ENCODE results near the gene CCDC141. TPM values are rescaled to one million over a fixed set of nuclear protein-coding genes. Genes with fewer than 3 reads are reported as not detected.

CCDC141 gene
- total and polyA plus RNA-seq, 2 of the 13 experiments (the other 11 are each of a cell fraction or from before 2014, with no cell fraction given): not detected

DNA sequence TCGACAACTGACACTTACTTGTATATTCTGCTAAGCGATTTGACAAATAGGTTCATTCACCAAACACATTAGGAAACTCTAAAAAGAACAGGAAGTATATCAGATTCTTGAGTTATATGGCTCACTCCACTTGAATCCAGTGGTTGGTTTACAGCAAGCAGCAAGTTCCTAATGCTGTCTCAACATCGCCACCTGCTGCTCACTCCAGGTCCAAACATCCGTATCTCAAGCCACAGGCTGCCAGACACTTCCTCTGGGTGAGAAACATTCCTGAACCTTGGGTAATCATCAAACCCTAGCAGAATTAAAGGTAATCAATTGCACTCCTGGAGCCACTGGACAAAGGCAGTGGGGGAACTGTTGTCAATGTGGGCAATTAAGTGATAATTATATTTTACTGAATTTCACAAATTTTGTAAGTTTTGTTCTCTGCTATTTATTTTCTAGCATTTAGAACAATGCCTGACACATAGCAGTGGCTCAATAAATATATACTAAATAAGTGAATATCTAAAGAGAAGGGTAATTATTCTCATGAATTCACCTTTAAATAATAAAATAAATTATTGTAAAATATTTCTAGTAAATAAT, 135.6 kb downstream of the CCDC141 start (continued):
- no peak for TF ChIP-seq TCF7L2 (IDR thresholded peaks at IDR 0.05; ENCODE audit: low read depth, low read length)
- no peak for TF ChIP-seq NPAS2 (CRISPR knock-in tag; IDR thresholded peaks at IDR 0.05; ENCODE audit: borderline replicate concordance)
- TF ChIP-seq KDM5A (IDR thresholded peaks at IDR 0.05; ENCODE audit: borderline replicate concordance, low read length): no peak
- TF ChIP-seq SP2 (CRISPR knock-in tag; IDR thresholded peaks at IDR 0.05): no peak
- TF ChIP-seq GABPB1 (CRISPR knock-in tag; IDR thresholded peaks at IDR 0.05): peak; percentile 28; the same call in 1 of the 2 replicates
- no peak for TF ChIP-seq ZNF552 (CRISPR knock-in tag; IDR thresholded peaks at IDR 0.05; ENCODE audit: borderline replicate concordance)
- TF ChIP-seq ASH2L (IDR thresholded peaks at IDR 0.05; ENCODE audit: insufficient read length, low read depth, low read length): no peak
- TF ChIP-seq ISL2 (CRISPR knock-in tag; IDR thresholded peaks at IDR 0.05): no peak
- TF ChIP-seq TBL1XR1 (IDR thresholded peaks at IDR 0.05; ENCODE audit: borderline replicate concordance, low read length, partially characterized antibody): no peak
- no peak for TF ChIP-seq SRY (CRISPR knock-in tag; IDR thresholded peaks at IDR 0.05)
- TF ChIP-seq NFKBIZ (CRISPR knock-in tag; IDR thresholded peaks at IDR 0.05): no peak
- TF ChIP-seq, protein P1, sequence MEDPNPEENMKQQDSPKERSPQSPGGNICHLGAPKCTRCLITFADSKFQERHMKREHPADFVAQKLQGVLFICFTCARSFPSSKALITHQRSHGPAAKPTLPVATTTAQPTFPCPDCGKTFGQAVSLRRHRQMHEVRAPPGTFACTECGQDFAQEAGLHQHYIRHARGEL (CRISPR knock-in tag; IDR thresholded peaks at IDR 0.05): no peak
- TF ChIP-seq ZFAT (CRISPR knock-in tag; conservative IDR thresholded peaks at IDR 0.05): no peak
- no peak for TF ChIP-seq ZNF841 (CRISPR knock-in tag; IDR thresholded peaks at IDR 0.05; ENCODE audit: borderline replicate concordance)
- TF ChIP-seq, protein P2, sequence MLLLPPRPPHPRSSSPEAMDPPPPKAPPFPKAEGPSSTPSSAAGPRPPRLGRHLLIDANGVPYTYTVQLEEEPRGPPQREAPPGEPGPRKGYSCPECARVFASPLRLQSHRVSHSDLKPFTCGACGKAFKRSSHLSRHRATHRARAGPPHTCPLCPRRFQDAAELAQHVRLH (CRISPR knock-in tag; IDR thresholded peaks at IDR 0.05; ENCODE audit: borderline replicate concordance, low read depth): no peak
- no peak for TF ChIP-seq ZBTB20 (CRISPR knock-in tag; IDR thresholded peaks at IDR 0.05; ENCODE audit: borderline replicate concordance, low read depth)
- TF ChIP-seq, protein P3, sequence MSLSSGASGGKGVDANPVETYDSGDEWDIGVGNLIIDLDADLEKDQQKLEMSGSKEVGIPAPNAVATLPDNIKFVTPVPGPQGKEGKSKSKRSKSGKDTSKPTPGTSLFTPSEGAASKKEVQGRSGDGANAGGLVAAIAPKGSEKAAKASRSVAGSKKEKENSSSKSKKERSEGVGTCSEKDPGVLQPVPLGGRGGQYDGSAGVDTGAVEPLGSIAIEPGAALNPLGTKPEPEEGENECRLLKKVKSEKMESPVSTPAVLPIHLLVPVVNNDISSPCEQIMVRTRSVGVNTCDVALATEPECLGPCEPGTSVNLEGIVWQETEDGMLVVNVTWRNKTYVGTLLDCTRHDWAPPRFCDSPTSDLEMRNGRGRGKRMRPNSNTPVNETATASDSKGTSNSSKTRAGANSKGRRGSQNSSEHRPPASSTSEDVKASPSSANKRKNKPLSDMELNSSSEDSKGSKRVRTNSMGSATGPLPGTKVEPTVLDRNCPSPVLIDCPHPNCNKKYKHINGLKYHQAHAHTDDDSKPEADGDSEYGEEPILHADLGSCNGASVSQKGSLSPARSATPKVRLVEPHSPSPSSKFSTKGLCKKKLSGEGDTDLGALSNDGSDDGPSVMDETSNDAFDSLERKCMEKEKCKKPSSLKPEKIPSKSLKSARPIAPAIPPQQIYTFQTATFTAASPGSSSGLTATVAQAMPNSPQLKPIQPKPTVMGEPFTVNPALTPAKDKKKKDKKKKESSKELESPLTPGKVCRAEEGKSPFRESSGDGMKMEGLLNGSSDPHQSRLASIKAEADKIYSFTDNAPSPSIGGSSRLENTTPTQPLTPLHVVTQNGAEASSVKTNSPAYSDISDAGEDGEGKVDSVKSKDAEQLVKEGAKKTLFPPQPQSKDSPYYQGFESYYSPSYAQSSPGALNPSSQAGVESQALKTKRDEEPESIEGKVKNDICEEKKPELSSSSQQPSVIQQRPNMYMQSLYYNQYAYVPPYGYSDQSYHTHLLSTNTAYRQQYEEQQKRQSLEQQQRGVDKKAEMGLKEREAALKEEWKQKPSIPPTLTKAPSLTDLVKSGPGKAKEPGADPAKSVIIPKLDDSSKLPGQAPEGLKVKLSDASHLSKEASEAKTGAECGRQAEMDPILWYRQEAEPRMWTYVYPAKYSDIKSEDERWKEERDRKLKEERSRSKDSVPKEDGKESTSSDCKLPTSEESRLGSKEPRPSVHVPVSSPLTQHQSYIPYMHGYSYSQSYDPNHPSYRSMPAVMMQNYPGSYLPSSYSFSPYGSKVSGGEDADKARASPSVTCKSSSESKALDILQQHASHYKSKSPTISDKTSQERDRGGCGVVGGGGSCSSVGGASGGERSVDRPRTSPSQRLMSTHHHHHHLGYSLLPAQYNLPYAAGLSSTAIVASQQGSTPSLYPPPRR (CRISPR knock-in tag; IDR thresholded peaks at IDR 0.05; ENCODE audit: borderline replicate concordance): no peak
- no peak for TF ChIP-seq NFE2L2 (IDR thresholded peaks at IDR 0.05; ENCODE audit: low read length)
- TF ChIP-seq ZFP36L1 (CRISPR knock-in tag; IDR thresholded peaks at IDR 0.05): no peak
- TF ChIP-seq ZNF350 (CRISPR knock-in tag; IDR thresholded peaks at IDR 0.05; ENCODE audit: borderline replicate concordance, low read depth): no peak
- no peak for TF ChIP-seq YEATS4 (CRISPR knock-in tag; IDR thresholded peaks at IDR 0.05; ENCODE audit: borderline replicate concordance)
- no peak for TF ChIP-seq ZSCAN30 (CRISPR knock-in tag; IDR thresholded peaks at IDR 0.05)
- TF ChIP-seq, protein P4, sequence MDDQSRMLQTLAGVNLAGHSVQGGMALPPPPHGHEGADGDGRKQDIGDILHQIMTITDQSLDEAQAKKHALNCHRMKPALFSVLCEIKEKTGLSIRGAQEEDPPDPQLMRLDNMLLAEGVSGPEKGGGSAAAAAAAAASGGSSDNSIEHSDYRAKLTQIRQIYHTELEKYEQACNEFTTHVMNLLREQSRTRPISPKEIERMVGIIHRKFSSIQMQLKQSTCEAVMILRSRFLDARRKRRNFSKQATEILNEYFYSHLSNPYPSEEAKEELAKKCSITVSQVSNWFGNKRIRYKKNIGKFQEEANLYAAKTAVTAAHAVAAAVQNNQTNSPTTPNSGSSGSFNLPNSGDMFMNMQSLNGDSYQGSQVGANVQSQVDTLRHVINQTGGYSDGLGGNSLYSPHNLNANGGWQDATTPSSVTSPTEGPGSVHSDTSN (CRISPR knock-in tag; IDR thresholded peaks at IDR 0.05; ENCODE audit: borderline replicate concordance): no peak
- no peak for TF ChIP-seq GFI1 (CRISPR knock-in tag; IDR thresholded peaks at IDR 0.05; ENCODE audit: borderline replicate concordance)
- no peak for TF ChIP-seq RORA (CRISPR knock-in tag; IDR thresholded peaks at IDR 0.05)
